GM18520 (cell line): ENCODE measurements around the gene SRSF6.
"Not testable (repeated sequence)": the region's sequence is repeated elsewhere in the genome, so short reads cannot be mapped to it uniquely, and the experiment has no call there.

Source experiments
- ATAC-seq: cut with Tn5 transposase; IDR thresholded peaks from one replicate; pipeline ENCODE4 v1.9.1; 2021; ENCODE audit not compliant: unreplicated experiment

Gene SRSF6

GRCh38 chr20:43473381-43473704 lies 15.6 kb downstream of the SRSF6 start:
- no peak for ATAC-seq

- ATAC-seq, result no peak
These were observed 19.5 kb downstream of the SRSF6 start for GRCh38 chr20:43477193-43477592.

GRCh38 chr20:43477619-43478018 lies 19.9 kb downstream of the SRSF6 start:
- ATAC-seq, result no peak

- no peak for ATAC-seq
These were observed 32.3 kb downstream of the SRSF6 start for GRCh38 chr20:43490038-43490437.

- peak; percentile 74 for ATAC-seq
These were observed 34.4 kb downstream of the SRSF6 start for GRCh38 chr20:43492101-43492500.

GRCh38 chr20:43495388-43495787 lies 37.7 kb downstream of the SRSF6 start:
- no peak for ATAC-seq

GRCh38 chr20:43502021-43502420 lies 44.3 kb downstream of the SRSF6 start:
- ATAC-seq, result not testable (repeated sequence)

GRCh38 chr20:43506238-43506637 lies 48.5 kb downstream of the SRSF6 start:
- no peak for ATAC-seq

- ATAC-seq, result no peak
These were observed 49.7 kb downstream of the SRSF6 start, which contains the start of gene L3MBTL1 for GRCh38 chr20:43507150-43508080. TSS of gene L3MBTL1 (plus strand) at chr20:43507697. CDS start at chr20:43513504, 5,807 bp downstream.

GRCh38 chr20:43508106-43508505 lies 50.4 kb downstream of the SRSF6 start:
- no peak for ATAC-seq

GRCh38 chr20:43508604-43509040 lies 50.9 kb downstream of the SRSF6 start:
- no peak for ATAC-seq

- ATAC-seq, result no peak
These were observed 54.2 kb downstream of the SRSF6 start for GRCh38 chr20:43511879-43512278.

GRCh38 chr20:43513372-43513930 lies 55.8 kb downstream of the SRSF6 start:
- ATAC-seq, result no peak
